SK-N-SH (cell line): Measurements from ENCODE around the gene CHST11. TPM values are rescaled to one million over a fixed set of nuclear protein-coding genes. Genes with fewer than 3 reads are reported as not detected.

Experiments used
- CTCF ChIA-PET: fragments of 300-600, 350-600 bp; formaldehyde crosslinking; extraction: SDS; loops from one replicate; lab custom pipeline; 2021; lab: Yijun Ruan, JAX
- POLR2A ChIA-PET: fragments of 350-600 bp; sonication (Branson Sonifier 250); formaldehyde crosslinking; extraction: SDS; loops from one replicate; lab custom pipeline; 2020; ENCODE audit warnings: antibody characterized with exemption, inconsistent platforms; lab: Yijun Ruan, JAX
- DNase-seq: peaks from one replicate; pipeline ENCODE4 v3.0.0; 2012
- H2AFZ ChIP-seq: fragments of 200-600 bp; sonication (generic); 2 replicates; pipeline ENCODE4 v1.8.1; 2016; ENCODE audit warnings: antibody characterized with exemption, mild to moderate bottlenecking, low read depth
- H3F3A ChIP-seq: fragments of 200-600 bp; sonication (generic); replicated peaks from 2 replicates; pipeline ENCODE3; 2016; ENCODE audit warnings: antibody characterized with exemption, mild to moderate bottlenecking; ENCODE audit not compliant: insufficient read depth
- H3K27ac ChIP-seq, 2 experiments: fragments of 200-500 bp in 1 of 2; fragments of 200-600 bp in 1 of 2; sonication (Bioruptor generic) in 1 of 2; sonication (generic), shearing (Covaris generic) in 1 of 2; 2 replicates each; pipeline versions ENCODE4 v1.5.1 to v1.6.1; 2014 to 2016; ENCODE audit warnings: low read depth in 2 of 2, inconsistent platforms in 1 of 2, low read length in 1 of 2, mild to moderate bottlenecking in 1 of 2, mixed read lengths in 1 of 2
- H3K27me3 ChIP-seq: fragments of 200-600 bp; sonication (generic), shearing (Covaris generic); 2 replicates; pipeline ENCODE4 v1.6.1; 2016; ENCODE audit warnings: mixed run types; ENCODE audit not compliant: insufficient read depth
- H3K36me3 ChIP-seq, 2 experiments: fragments of 200-500 bp in 1 of 2; fragments of 200-600 bp in 1 of 2; sonication (Bioruptor generic) in 1 of 2; sonication (generic) in 1 of 2; replicated peaks in 1 of 2; 2 replicates each; pipeline versions ENCODE3 to v1.5.1; 2014 to 2016; ENCODE audit warnings: low read length in 1 of 2, mild to moderate bottlenecking in 1 of 2; ENCODE audit not compliant: insufficient read depth in 2 of 2, control insufficient read depth in 1 of 2
- H3K4me1 ChIP-seq, 2 experiments: fragments of 200-500 bp in 1 of 2; fragments of 200-600 bp in 1 of 2; sonication (Bioruptor generic) in 1 of 2; sonication (generic), shearing (Covaris generic) in 1 of 2; 2 replicates each; pipeline versions ENCODE4 v1.5.1 to v1.6.1; 2014 to 2016; ENCODE audit warnings: low read depth in 1 of 2, low read length in 1 of 2, mixed run types in 1 of 2; ENCODE audit not compliant: insufficient read depth in 2 of 2, control insufficient read depth in 1 of 2
- H3K4me2 ChIP-seq: fragments of 200-600 bp; sonication (generic), shearing (Covaris generic); 2 replicates; pipeline ENCODE4 v1.6.1; 2017; ENCODE audit warnings: mixed run types
- H3K4me3 ChIP-seq, 2 experiments: fragments of 200-500 bp in 1 of 2; fragments of 200-600 bp in 1 of 2; sonication (Bioruptor generic) in 1 of 2; sonication (generic), shearing (Covaris generic) in 1 of 2; 2 replicates each; pipeline versions ENCODE4 v1.5.1 to v1.8.1; 2014 to 2016; ENCODE audit warnings: low read depth in 2 of 2, inconsistent platforms in 1 of 2, low read length in 1 of 2, mild to moderate bottlenecking in 1 of 2, mixed read lengths in 1 of 2, moderate library complexity in 1 of 2
- H3K79me2 ChIP-seq: fragments of 200-600 bp; sonication (generic); 2 replicates; pipeline ENCODE4 v1.8.1; 2017; ENCODE audit warnings: mild to moderate bottlenecking; ENCODE audit not compliant: insufficient read depth
- H3K9ac ChIP-seq: fragments of 200-600 bp; sonication (generic); 2 replicates; pipeline ENCODE4 v1.6.1; 2017; ENCODE audit warnings: mixed run types
- H3K9me2 ChIP-seq: fragments of 200-600 bp; sonication (generic); 2 replicates; pipeline ENCODE4 v1.6.1; 2017; ENCODE audit warnings: mixed run types
- H3K9me3 ChIP-seq: fragments of 200-600 bp; sonication (generic); 2 replicates; pipeline ENCODE4 v1.6.1; 2017; ENCODE audit warnings: mixed run types, mild to moderate bottlenecking, moderate library complexity
- H4K20me1 ChIP-seq: fragments of 200-600 bp; sonication (generic); 2 replicates; pipeline ENCODE4 v1.6.1; 2017; ENCODE audit warnings: mild to moderate bottlenecking, mixed run types; ENCODE audit not compliant: insufficient read depth
- EP300 ChIP-seq, 2 experiments: IDR thresholded peaks; 2 replicates each; pipeline versions ENCODE4 v1.4.0 to v1.6.1; 2012; ENCODE audit warnings: borderline replicate concordance in 1 of 2, low read depth in 1 of 2, low read length in 1 of 2
- FOSL2 ChIP-seq: IDR thresholded peaks from 2 replicates; pipeline ENCODE4 v1.4.0; 2012; ENCODE audit warnings: low read depth, mild to moderate bottlenecking, moderate library complexity, borderline replicate concordance
- FOXJ3 ChIP-seq: sonication (generic); formaldehyde crosslinking; IDR thresholded peaks from 2 replicates; pipeline ENCODE4 v1.5.1; 2020; ENCODE audit warnings: mild to moderate bottlenecking, missing genetic modification reagents
- FOXM1 ChIP-seq: IDR thresholded peaks from 2 replicates; pipeline ENCODE4 v1.4.0; 2012; ENCODE audit warnings: low read depth, mild to moderate bottlenecking
- GABPA ChIP-seq: IDR thresholded peaks from 2 replicates; pipeline ENCODE4 v1.4.0; 2012; ENCODE audit warnings: low read depth, mild to moderate bottlenecking
- GATA2 ChIP-seq: sonication (generic); formaldehyde crosslinking; IDR thresholded peaks from 2 replicates; pipeline ENCODE4 v1.5.0; 2020; ENCODE audit warnings: mild to moderate bottlenecking, missing genetic modification reagents
- NFIC ChIP-seq: IDR thresholded peaks from 2 replicates; pipeline ENCODE4 v1.4.0; 2012; ENCODE audit warnings: borderline replicate concordance
- PBX3 ChIP-seq: IDR thresholded peaks from 2 replicates; pipeline ENCODE4; 2012
- POLR2AphosphoS5 ChIP-seq: IDR thresholded peaks from 2 replicates; pipeline ENCODE4 v1.6.1; 2012; ENCODE audit warnings: low read depth, low read length
- RAD21 ChIP-seq: IDR thresholded peaks from 2 replicates; pipeline ENCODE4 v1.6.1; 2012; ENCODE audit warnings: mild to moderate bottlenecking, low read length
- SMC3 ChIP-seq: IDR thresholded peaks from 2 replicates; pipeline ENCODE4 v1.6.1; 2012; ENCODE audit warnings: low read depth, low read length, improper control_type of control experiment
- TAF1 ChIP-seq: IDR thresholded peaks from 2 replicates; pipeline ENCODE4 v1.6.1; 2012; ENCODE audit warnings: low read depth, mild to moderate bottlenecking, low read length, moderate library complexity, borderline replicate concordance
- WGBS: methylation state at CpG from one replicate; pipeline ENCODE4 v1.1.6; 2017; ENCODE audit warnings: low lambda C conversion rate; 5-methylcytosine and 5-hydroxymethylcytosine counted together
- polyA plus RNA-seq, 3 experiments: library from polyadenylated mRNA; depleted of rRNA; stranded (reverse); fragments of >200 nt; gene quantifications; 2 replicates each; pipeline ENCODE4 v1.2.3, GENCODE V29; 2012
- TF ChIP-seq, protein P1 (sequence below): IDR thresholded peaks from 2 replicates; pipeline ENCODE4 v1.6.1; 2012; ENCODE audit warnings: mild to moderate bottlenecking, low read depth, low read length, moderate library complexity
- TF ChIP-seq, protein P2 (sequence below): IDR thresholded peaks from 2 replicates; pipeline ENCODE4 v1.4.0; 2012; ENCODE audit warnings: low read depth
- TF ChIP-seq, protein P3 (sequence below): fragments of 150-350 bp; IDR thresholded peaks from 2 replicates; pipeline ENCODE4 v1.6.1; 2017; ENCODE audit warnings: antibody characterized with exemption, low read length, low read depth, borderline replicate concordance
- TF ChIP-seq, protein P4 (sequence below): IDR thresholded peaks from 2 replicates; pipeline ENCODE4 v1.4.0; 2012; ENCODE audit warnings: low read depth, borderline replicate concordance

The CHST11 gene
- polyA plus RNA-seq, 1 of the 3 experiments (the other 2 are of a cell fraction), result 18.6 TPM

GRCh38 chr12:104467346-104467837 lies 10.6 kb downstream of the CHST11 start:
- Histone ChIP-seq H3K9me3 (no peaks in the 10 kb centered on the region), H3K4me1 (peaks cover 0 to 2% of the 10 kb centered on the region in 2 experiments; a peak in 1 of 4 replicates), H3K4me2 (no peak overlapping the region), H3K27ac (no peak overlapping the region), H3K4me3 (no peak overlapping the region), H2AFZ (no peak overlapping the region), H3K27me3 (no peaks in the 10 kb centered on the region), H3K9ac (no peak overlapping the region), H4K20me1 (no peaks in the 10 kb centered on the region), H3F3A (no peaks in the 10 kb centered on the region), H3K9me2 (no peaks in the 10 kb centered on the region), H3K36me3 (no peaks in the 10 kb centered on the region)
- no peak for DNase-seq
- CTCF ChIA-PET, result interaction anchor here (1.1 to 2.1 kb wide), 3 partner anchors 10 to 86 kb away, joined by 3 to 9 read pairs (median 4); no protein-coding TSS in a partner anchor
- POLR2A ChIA-PET, result no interaction called here
- WGBS, result 92% methylated on average over 5 of the region's 5 CpGs
- TF ChIP-seq EP300 (IDR thresholded peaks at IDR 0.05; ENCODE audit: borderline replicate concordance in 1 of 2, low read depth in 1 of 2, low read length in 1 of 2) (no peak), NFIC (no peak), GATA2 (CRISPR knock-in tag) (no peak), SMC3 (no peak), FOXM1 (no peak), POLR2AphosphoS5 (no peak), TAF1 (no peak), FOXJ3 (CRISPR knock-in tag) (no peak), PBX3 (no peak), FOSL2 (no peak), RAD21 (no peak), GABPA (no peak)
- TF ChIP-seq, protein P1, sequence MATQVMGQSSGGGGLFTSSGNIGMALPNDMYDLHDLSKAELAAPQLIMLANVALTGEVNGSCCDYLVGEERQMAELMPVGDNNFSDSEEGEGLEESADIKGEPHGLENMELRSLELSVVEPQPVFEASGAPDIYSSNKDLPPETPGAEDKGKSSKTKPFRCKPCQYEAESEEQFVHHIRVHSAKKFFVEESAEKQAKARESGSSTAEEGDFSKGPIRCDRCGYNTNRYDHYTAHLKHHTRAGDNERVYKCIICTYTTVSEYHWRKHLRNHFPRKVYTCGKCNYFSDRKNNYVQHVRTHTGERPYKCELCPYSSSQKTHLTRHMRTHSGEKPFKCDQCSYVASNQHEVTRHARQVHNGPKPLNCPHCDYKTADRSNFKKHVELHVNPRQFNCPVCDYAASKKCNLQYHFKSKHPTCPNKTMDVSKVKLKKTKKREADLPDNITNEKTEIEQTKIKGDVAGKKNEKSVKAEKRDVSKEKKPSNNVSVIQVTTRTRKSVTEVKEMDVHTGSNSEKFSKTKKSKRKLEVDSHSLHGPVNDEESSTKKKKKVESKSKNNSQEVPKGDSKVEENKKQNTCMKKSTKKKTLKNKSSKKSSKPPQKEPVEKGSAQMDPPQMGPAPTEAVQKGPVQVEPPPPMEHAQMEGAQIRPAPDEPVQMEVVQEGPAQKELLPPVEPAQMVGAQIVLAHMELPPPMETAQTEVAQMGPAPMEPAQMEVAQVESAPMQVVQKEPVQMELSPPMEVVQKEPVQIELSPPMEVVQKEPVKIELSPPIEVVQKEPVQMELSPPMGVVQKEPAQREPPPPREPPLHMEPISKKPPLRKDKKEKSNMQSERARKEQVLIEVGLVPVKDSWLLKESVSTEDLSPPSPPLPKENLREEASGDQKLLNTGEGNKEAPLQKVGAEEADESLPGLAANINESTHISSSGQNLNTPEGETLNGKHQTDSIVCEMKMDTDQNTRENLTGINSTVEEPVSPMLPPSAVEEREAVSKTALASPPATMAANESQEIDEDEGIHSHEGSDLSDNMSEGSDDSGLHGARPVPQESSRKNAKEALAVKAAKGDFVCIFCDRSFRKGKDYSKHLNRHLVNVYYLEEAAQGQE, result no peak
- TF ChIP-seq, protein P2, sequence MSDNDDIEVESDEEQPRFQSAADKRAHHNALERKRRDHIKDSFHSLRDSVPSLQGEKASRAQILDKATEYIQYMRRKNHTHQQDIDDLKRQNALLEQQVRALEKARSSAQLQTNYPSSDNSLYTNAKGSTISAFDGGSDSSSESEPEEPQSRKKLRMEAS, result no peak
- TF ChIP-seq, protein P3, sequence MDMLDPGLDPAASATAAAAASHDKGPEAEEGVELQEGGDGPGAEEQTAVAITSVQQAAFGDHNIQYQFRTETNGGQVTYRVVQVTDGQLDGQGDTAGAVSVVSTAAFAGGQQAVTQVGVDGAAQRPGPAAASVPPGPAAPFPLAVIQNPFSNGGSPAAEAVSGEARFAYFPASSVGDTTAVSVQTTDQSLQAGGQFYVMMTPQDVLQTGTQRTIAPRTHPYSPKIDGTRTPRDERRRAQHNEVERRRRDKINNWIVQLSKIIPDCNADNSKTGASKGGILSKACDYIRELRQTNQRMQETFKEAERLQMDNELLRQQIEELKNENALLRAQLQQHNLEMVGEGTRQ, result no peak
- TF ChIP-seq, protein P4, sequence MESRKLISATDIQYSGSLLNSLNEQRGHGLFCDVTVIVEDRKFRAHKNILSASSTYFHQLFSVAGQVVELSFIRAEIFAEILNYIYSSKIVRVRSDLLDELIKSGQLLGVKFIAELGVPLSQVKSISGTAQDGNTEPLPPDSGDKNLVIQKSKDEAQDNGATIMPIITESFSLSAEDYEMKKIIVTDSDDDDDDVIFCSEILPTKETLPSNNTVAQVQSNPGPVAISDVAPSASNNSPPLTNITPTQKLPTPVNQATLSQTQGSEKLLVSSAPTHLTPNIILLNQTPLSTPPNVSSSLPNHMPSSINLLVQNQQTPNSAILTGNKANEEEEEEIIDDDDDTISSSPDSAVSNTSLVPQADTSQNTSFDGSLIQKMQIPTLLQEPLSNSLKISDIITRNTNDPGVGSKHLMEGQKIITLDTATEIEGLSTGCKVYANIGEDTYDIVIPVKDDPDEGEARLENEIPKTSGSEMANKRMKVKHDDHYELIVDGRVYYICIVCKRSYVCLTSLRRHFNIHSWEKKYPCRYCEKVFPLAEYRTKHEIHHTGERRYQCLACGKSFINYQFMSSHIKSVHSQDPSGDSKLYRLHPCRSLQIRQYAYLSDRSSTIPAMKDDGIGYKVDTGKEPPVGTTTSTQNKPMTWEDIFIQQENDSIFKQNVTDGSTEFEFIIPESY, result no peak
- TF ChIP-seq, all 33 proteins: peak for 0
- peaks cover 7% of the 10 kb centered on the region; the same call in 1 of the 2 replicates for H3K79me2 ChIP-seq
